Daoy (cell line): ENCODE data around the gene CCDC85A. TPM values are rescaled to one million over a fixed set of nuclear protein-coding genes. Genes with fewer than 3 reads are reported as not detected.
"Not testable (repeated sequence)": the region's sequence is repeated elsewhere in the genome, so short reads cannot be mapped to it uniquely, and the experiment has no call there.

Experiments
- DNase-seq: peaks from one replicate; pipeline ENCODE4 v3.0.0-alpha.2; 2015; ENCODE audit warnings: low read depth
- total RNA-seq: library from RNA; depleted of rRNA; stranded (reverse); fragments of >200 nt; shearing (Covaris generic); gene quantifications from 2 replicates; pipeline ENCODE4 v1.2.3, GENCODE V29; 2014; rRNA removed

The CCDC85A gene
- 0.74 and 1.3 TPM in 2 replicates for total RNA-seq

DNA sequence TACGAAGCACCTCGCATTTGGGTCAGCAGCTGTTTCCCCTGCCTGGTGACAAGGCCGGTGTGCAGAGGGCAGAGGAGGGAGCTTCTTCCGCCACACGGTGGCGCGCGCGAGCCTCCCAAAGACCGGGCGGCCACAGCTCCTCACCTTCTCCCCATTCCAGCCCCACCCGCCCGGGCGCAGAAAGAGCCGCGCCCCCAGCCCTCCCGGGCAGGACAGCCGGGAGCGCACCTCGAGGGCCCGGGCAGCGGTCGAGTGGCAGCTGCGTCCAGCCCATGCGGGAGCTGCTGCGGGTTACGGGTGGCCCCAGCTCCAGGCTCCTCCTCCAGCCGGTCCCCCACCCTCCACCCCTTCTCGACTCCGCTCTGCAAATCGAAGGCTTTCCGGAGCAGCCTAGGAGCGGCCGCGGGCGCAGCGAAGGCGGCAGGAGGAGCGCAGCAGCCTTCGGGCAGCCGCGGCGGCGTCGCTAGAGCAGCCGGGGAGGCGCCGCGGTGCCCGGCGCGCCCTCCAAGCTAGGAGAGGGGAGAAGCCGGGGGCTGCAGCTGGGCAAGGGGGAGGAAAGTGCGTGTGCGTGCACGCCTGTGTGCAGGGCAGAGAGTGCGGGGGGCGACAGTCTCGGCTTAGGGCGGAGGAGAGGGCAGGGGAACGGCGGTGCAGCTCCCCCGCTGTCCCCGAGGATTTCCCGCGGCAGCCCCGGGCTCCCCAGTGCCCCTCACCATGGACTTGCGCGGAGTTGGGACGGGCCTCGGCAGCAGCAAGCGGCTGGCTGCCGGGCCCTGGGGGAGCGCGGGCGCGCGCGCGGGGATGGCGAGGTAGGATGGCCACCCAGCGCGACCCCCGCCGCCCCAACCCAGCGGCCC is at the start of gene CCDC85A:
Gene CCDC85A, plus strand, starts transcription at position 348 of the 857 bp plus-strand sequence. CDS start 635 bp downstream, outside the sequence.
- peak; percentile 90 for DNase-seq

DNA sequence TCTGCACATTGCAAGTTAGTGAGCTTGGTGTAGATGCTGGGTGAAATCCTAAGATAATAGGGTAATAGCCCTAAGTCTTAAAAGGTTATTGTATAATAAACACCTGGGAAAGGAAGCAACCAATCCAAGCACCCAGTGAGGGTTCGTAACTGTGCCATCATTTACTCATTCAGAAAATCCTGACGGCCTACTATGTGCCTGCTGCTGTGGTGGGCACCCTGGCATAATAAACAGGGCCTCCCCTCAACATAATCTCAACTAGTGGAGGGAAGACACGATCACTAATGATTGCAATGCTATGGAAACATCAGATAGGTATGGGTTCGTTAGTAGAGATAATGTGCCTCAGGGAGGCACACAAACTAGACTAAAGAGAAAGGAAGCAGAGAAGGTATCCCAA is 48.9 kb upstream of the CCDC85A start:
- DNase-seq = no peak

DNA sequence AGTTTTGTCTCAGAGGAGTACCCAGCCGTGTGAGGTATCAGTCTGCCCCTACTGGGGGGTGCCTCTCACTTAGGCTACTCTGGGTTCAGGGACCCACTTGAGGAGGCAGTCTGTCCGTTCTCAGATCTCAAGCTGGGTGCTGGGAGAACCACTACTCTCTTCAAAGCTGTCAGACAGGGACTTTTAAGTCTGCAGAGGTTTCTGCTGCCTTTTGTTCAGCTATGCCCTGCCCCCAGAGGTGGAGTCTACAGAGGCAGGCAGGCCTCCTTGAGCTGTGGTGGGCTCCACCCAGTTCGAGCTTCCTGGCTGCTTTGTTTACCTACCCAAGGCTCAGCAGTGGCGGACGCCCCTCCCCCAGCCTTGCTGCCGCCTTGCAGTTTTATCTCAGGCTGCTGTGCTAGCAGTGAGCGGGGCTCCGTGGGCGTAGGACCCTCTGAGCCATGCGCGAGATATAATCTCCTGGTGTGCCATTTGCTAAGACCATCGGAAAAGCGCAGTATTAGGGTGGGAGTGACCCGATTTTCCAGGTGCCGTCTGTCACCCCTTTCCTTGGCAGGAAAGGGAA is 41.2 kb upstream of the CCDC85A start:
- not testable (repeated sequence) for DNase-seq

- no peak for DNase-seq
Measured at GRCh38 chr2:56147907-56148306, 35.9 kb upstream of the CCDC85A start.

GRCh38 chr2:56148825-56149224 is 35.0 kb upstream of the CCDC85A start:
- DNase-seq = no peak

GRCh38 chr2:56151841-56152240 is 31.9 kb upstream of the CCDC85A start:
- no peak for DNase-seq

GRCh38 chr2:56155188-56155587 is 28.6 kb upstream of the CCDC85A start:
- no peak for DNase-seq

- DNase-seq = not testable (repeated sequence)
Measured at GRCh38 chr2:56159875-56160274, 23.9 kb upstream of the CCDC85A start.

DNA sequence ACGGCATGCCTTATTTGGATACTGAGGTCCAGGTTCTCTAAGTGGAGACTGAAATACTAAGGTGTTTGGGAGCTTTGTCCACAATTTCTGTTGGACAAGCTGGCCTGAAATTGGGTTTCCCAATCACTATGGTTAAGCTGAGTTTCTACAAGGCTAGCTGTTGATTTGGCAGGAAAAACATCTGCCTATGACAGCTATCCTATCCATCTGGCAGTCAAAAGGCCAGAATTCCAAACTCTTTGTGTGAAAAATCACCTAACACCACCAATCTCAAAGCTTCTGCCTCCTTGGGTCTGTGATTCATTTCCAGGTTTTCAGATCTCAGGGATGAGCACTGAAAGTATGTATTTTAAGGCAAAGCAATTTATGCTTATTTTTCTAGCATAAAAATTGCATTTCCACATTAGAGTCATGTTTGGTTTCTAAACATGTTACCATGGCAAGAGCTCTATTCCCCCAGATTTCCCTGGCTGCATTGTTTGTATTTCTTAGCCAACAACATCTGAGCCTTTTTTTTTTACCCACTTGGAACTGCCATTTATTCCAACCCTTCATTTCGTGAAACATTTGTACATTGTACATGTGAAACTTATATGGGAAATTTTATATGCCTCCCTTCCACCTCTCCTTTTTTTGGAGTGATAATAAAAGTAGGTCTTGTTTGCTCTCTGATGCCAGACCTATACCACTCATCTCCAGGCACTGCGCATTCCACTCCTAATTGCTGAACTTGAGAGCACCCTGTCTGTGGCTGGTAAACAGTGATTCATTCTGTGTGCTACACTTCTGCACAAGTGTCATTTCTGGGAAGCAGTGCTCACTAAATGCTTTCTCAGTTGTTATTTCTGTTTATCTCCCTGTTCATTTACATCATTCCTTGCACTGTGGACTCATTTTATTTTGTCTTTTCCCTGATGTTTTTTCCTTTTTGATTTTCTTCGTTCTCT is 15.9 kb upstream of the CCDC85A start:
- peak; percentile 79 for DNase-seq

DNA sequence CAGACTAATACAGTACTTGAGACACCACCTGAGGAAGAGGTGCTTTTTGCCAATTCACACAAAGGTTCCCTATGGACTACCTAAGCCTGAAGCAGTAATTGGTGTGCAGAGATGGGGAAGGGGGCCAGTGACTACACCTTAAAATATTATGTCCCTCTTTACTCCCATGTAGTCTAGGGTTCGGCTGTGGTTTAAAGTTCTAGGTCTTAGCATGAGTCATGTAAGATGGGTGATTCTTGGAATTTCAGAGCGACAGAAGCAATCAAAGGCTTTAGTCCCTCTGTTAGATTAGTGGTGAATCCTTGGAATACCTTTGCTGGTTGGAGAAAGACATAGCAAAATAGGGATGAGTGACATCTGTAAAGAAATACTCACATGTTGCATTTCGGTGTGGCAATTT is 14.3 kb upstream of the CCDC85A start:
- no peak for DNase-seq

GRCh38 chr2:56170504-56170903 is 13.3 kb upstream of the CCDC85A start:
- DNase-seq = no peak

DNA sequence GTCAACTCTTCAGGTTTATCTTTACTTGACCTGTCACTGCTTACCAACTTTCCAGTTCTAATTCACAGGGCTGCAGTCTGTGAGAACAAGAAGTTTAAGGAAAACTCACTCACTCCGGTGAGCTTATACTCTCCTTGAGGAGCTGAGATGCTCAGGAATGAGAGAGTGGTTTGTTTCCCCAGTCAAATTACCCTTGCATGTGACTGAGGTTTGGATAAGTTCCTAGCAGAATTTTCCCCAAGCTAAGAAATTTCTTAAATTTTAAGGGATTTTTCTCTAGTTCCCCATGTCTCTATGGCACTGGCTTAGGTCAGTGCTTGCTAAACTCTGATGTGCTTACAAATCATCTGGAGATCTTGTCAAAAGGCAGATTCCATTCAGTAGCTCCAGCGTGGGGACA is 12.8 kb upstream of the CCDC85A start:
- no peak for DNase-seq

DNA sequence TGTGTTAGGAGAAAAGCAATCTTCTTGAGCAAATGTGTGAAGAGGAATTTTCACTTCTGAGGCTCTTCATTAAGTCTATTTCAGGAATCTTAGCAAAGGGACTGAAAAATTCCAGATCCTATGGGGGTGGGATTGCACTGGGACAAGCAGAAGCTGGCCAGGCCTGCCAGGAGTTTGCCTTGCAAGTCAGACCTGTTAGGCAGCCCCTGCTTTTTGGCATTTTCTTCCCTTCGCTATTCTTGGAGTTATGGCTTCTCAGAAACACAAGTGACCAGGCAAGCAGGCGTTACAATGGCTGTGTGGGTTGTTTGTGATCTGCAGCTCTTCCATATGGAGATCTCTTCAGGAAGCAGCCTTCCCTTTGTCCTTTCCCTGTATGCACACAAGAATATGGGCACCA is 8.0 kb upstream of the CCDC85A start:
- no peak for DNase-seq

- DNase-seq = no peak
Measured at GRCh38 chr2:56177420-56178220, 6.2 kb upstream of the CCDC85A start.

DNA sequence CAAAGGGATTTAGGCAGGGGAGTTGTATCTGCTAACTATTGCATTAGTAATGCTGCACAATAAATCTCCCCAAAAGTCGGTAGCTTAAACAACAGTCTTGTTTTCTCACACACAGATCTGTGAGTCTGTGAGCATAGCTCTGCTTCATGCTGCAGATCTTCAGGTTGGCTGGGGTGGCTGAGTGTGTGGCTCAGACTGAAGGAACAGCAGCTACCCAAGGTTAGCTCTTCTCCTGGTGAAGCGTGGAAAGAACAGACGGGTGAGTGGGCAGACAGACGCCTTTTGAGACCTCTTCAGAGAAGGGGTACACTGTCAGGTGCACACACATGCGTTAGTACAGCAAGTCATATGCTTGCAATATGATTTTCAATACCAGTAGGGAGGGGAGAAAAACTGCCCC is 3.9 kb upstream of the CCDC85A start:
- no peak for DNase-seq

GRCh38 chr2:56182420-56182819 is 1.4 kb upstream of the CCDC85A start:
- DNase-seq = no peak

DNA sequence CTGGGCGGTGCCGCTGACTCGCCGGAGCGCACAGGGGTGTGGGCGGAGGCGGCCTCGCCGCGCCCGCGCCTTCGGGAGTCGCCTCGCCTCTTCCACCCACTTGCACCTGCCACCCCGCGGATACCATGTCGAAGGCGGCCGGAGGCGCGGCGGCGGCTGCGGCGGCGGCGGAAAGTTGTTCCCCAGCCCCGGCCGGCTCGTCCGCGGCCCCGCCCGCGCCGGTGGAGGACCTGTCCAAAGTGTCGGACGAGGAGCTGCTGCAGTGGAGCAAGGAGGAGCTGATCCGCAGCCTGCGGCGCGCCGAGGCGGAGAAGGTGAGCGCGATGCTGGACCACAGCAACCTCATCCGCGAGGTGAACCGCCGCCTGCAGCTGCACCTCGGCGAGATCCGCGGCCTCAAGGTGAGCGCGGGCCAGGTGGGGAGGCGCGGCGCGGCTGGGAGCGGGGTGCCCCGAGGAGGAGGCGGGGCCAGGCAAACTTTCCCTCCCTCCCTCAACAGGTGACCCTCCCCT is 766 bp downstream of the CCDC85A start:
- peak; percentile 37 for DNase-seq

GRCh38 chr2:56185101-56185581 is 1.4 kb downstream of the CCDC85A start:
- peak; percentile 54 for DNase-seq

DNA sequence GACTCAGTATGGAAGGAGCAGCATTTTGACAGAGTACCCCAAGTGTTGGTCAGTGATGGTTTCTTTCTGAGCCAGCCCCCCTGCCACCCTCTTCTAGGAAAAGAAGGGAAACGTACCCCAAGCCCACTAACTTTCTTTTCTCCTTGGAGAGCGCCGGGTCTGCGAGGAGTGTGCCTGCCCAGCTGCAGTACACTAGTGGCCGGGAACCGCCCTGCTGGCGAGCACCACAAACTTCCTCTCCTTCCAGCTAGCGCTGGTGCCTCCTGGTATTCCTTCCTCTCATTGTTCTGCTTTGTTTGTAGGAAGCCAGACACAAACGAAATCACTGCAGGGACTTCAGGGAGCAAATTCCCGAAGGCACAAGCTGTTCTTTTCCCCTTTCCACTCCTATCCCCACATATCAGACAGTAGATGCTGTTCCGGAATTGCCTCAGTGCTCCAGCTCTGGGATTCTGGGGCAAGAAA is 1.8 kb downstream of the CCDC85A start:
- DNase-seq = peak; percentile 60

- DNase-seq = peak; percentile 66
Measured at GRCh38 chr2:56191617-56192016, 7.8 kb downstream of the CCDC85A start.
